HepG2 (cell line): ENCODE measurements around the gene DPP7. TPM values are rescaled to one million over a fixed set of nuclear protein-coding genes. Genes with fewer than 3 reads are reported as not detected.

ENCODE experiments used
- CCDC6 ChIP-seq: sonication (generic); formaldehyde crosslinking; IDR thresholded peaks from 2 replicates; pipeline ENCODE4 v1.8.1; 2022; ENCODE audit warnings: mild to moderate bottlenecking, missing genetic modification reagents, moderate library complexity
- E2F1 ChIP-seq: sonication (generic); formaldehyde crosslinking; IDR thresholded peaks from 2 replicates; pipeline ENCODE4 v1.5.0; 2020; ENCODE audit warnings: missing genetic modification reagents
- E2F5 ChIP-seq: sonication (generic); formaldehyde crosslinking; conservative IDR thresholded peaks from 2 replicates; pipeline ENCODE4 v1.4.0; 2020; ENCODE audit warnings: missing genetic modification reagents
- HMGXB3 ChIP-seq: sonication (generic); formaldehyde crosslinking; IDR thresholded peaks from 2 replicates; pipeline ENCODE4 v1.4.0; 2020; ENCODE audit warnings: missing genetic modification reagents, borderline replicate concordance
- KDM3A ChIP-seq: IDR thresholded peaks from 2 replicates; pipeline ENCODE4 v1.6.1; 2018; ENCODE audit warnings: low read depth, missing compliant biosample characterization
- MIER2 ChIP-seq: IDR thresholded peaks from 2 replicates; pipeline ENCODE4 v1.6.1; 2016; ENCODE audit warnings: missing biosample characterization, missing genetic modification reagents
- MLXIP ChIP-seq: sonication (generic); formaldehyde crosslinking; IDR thresholded peaks from 2 replicates; pipeline ENCODE4 v1.9.0; 2021; ENCODE audit warnings: missing genetic modification reagents, borderline replicate concordance
- NFYC ChIP-seq: IDR thresholded peaks from 2 replicates; pipeline ENCODE4 v1.6.1; 2016; ENCODE audit warnings: missing genetic modification reagents, missing compliant biosample characterization
- NONO ChIP-seq, 2 experiments: fragments of 450-650 bp in 1 of 2; sonication (generic) in 1 of 2; formaldehyde crosslinking in 1 of 2; IDR thresholded peaks in 1 of 2; conservative IDR thresholded peaks in 1 of 2; 2 replicates each; pipeline versions ENCODE4 v1.6.1 to v1.8.0; 2017 to 2022; ENCODE audit warnings: mild to moderate bottlenecking in 1 of 2, missing genetic modification reagents in 1 of 2, moderate library complexity in 1 of 2
- PATZ1 ChIP-seq: sonication (generic); formaldehyde crosslinking; IDR thresholded peaks from 2 replicates; pipeline ENCODE4 v1.4.0; 2020; ENCODE audit warnings: missing genetic modification reagents
- RARA ChIP-seq: IDR thresholded peaks from 2 replicates; pipeline ENCODE4 v1.6.1; 2016; ENCODE audit warnings: missing genetic modification reagents, missing compliant biosample characterization
- ZNF512B ChIP-seq: sonication (generic); formaldehyde crosslinking; IDR thresholded peaks from 2 replicates; pipeline ENCODE4 v1.5.1; 2020; ENCODE audit warnings: missing genetic modification reagents, mild to moderate bottlenecking, borderline replicate concordance
- ZNF580 ChIP-seq: IDR thresholded peaks from 2 replicates; pipeline ENCODE4 v1.6.1; 2016; ENCODE audit warnings: low read depth, borderline replicate concordance
- ZNF775 ChIP-seq: sonication (generic); formaldehyde crosslinking; IDR thresholded peaks from 2 replicates; pipeline ENCODE4 v1.4.0; 2020; ENCODE audit warnings: missing genetic modification reagents, mild to moderate bottlenecking, moderate library complexity, borderline replicate concordance
- polyA plus RNA-seq, 8 experiments: library from polyadenylated mRNA; depleted of rRNA in 3 of 8; stranded (reverse) in 7 of 8; unstranded in 1 of 8; fragments of >200 nt; fragmentation: Illumina TruSeq in 4 of 8; extraction: Trizol in 4 of 8; gene quantifications; 2 replicates each; pipeline versions ENCODE4 v1.2.1 to v1.2.3, GENCODE V29; 2011 to 2016; ENCODE audit warnings: low read depth in 4 of 8, missing spikeins in 1 of 8, mixed read lengths in 1 of 8; ENCODE audit not compliant: insufficient read depth in 1 of 8
- total RNA-seq, 5 experiments: library from RNA; depleted of rRNA; stranded (reverse); fragments of >200 nt; fragmentation: Illumina TruSeq; extraction: Trizol; gene quantifications; 2 replicates each; pipeline ENCODE4 v1.2.3, GENCODE V29; 2016; ENCODE audit warnings: low read depth in 1 of 5

DPP7 gene
- total and polyA plus RNA-seq, 2 of the 13 experiments (the other 11 are each of a cell fraction or from before 2014, with no cell fraction given) = 1.2 to 4.5 TPM

- TF ChIP-seq E2F5 (CRISPR knock-in tag) = no peak
- TF ChIP-seq KDM3A (CRISPR knock-in tag) = no peak
- peak; percentile 15 for TF ChIP-seq PATZ1 (CRISPR knock-in tag)
- TF ChIP-seq NONO (IDR thresholded peaks at IDR 0.05) = no peak
- no peak; the same call in 1 of the 2 replicates for TF ChIP-seq NONO (CRISPR knock-in tag; conservative IDR thresholded peaks at IDR 0.05)
- no peak for TF ChIP-seq ZNF580 (CRISPR knock-in tag)
- TF ChIP-seq NFYC (CRISPR knock-in tag) = no peak
- no peak for TF ChIP-seq CCDC6
- TF ChIP-seq ZNF512B (CRISPR knock-in tag) = no peak
- no peak for TF ChIP-seq RARA (CRISPR knock-in tag)
- no peak for TF ChIP-seq ZNF775 (CRISPR knock-in tag)
- no peak for TF ChIP-seq MLXIP (CRISPR knock-in tag)
- TF ChIP-seq MIER2 (CRISPR knock-in tag) = no peak
- TF ChIP-seq E2F1 (CRISPR knock-in tag) = no peak
- TF ChIP-seq HMGXB3 (CRISPR knock-in tag) = no peak
Measured at GRCh38 chr9:137070906-137071275, 43.6 kb downstream of the DPP7 start (continued).
